Smooth muscle cell (in vitro differentiated cells): Measurements from ENCODE around the gene PHACTR2. TPM values are rescaled to one million over a fixed set of nuclear protein-coding genes. Genes with fewer than 3 reads are reported as not detected.
"Not testable (repeated sequence)": the region's sequence is repeated elsewhere in the genome, so short reads cannot be mapped to it uniquely, and the experiment has no call there.

Experiments used
- DNase-seq: peaks from one replicate; lab custom pipeline; 2025; ENCODE audit not compliant: unreplicated experiment; lab: John Stamatoyannopoulos, UW
- H2AFZ ChIP-seq: fragments of 200-600 bp; sonication (generic); 2 replicates; pipeline ENCODE4 v1.6.0; 2016; ENCODE audit warnings: antibody characterized with exemption, low read depth, mild to moderate bottlenecking
- H3F3A ChIP-seq: fragments of 200-600 bp; sonication (generic); 2 replicates; pipeline ENCODE4 v1.6.0; 2017; ENCODE audit warnings: antibody characterized with exemption, low read depth
- H3K27ac ChIP-seq: fragments of 200-600 bp; sonication (generic); 2 replicates; pipeline ENCODE4 v1.5.1; 2016; ENCODE audit warnings: low read depth, mild to moderate bottlenecking
- H3K27me3 ChIP-seq: fragments of 200-600 bp; sonication (generic); 2 replicates; pipeline ENCODE4 v1.6.1; 2016; ENCODE audit warnings: low read depth, mild to moderate bottlenecking
- H3K36me3 ChIP-seq: fragments of 200-600 bp; sonication (generic); 2 replicates; pipeline ENCODE4 v1.5.1; 2016; ENCODE audit warnings: low read depth
- H3K4me1 ChIP-seq: fragments of 200-600 bp; sonication (generic); 2 replicates; pipeline ENCODE4 v1.5.1; 2016; ENCODE audit warnings: low read depth
- H3K4me2 ChIP-seq: fragments of 200-600 bp; sonication (generic); 2 replicates; pipeline ENCODE4 v1.6.0; 2016; ENCODE audit warnings: mild to moderate bottlenecking
- H3K4me3 ChIP-seq: fragments of 200-600 bp; sonication (generic); 2 replicates; pipeline ENCODE4 v1.5.1; 2016; ENCODE audit warnings: mild to moderate bottlenecking
- H3K79me2 ChIP-seq: fragments of 200-600 bp; sonication (generic); 2 replicates; pipeline ENCODE4 v1.6.0; 2016; ENCODE audit warnings: low read depth, mild to moderate bottlenecking
- H3K9ac ChIP-seq: fragments of 200-600 bp; sonication (generic); 2 replicates; pipeline ENCODE4 v1.6.0; 2016; ENCODE audit warnings: low read depth
- H3K9me3 ChIP-seq: fragments of 200-600 bp; sonication (generic); replicated peaks from 2 replicates; pipeline ENCODE4 v1.5.1; 2016; ENCODE audit warnings: low read depth
- H4K20me1 ChIP-seq: fragments of 200-600 bp; sonication (generic); 2 replicates; pipeline ENCODE4 v1.6.0; 2016; ENCODE audit warnings: low read depth
- CTCF ChIP-seq: fragments of 200-600 bp; sonication (generic); IDR thresholded peaks from 2 replicates; pipeline ENCODE4 v1.5.1; 2017; ENCODE audit warnings: borderline replicate concordance, mild to moderate bottlenecking, antibody characterized with exemption; ENCODE audit not compliant: insufficient read depth, poor library complexity, severe bottlenecking
- WGBS: methylation state at CpG from one replicate; pipeline ENCODE4 v1.1.7; 2016; ENCODE audit warnings: low lambda C conversion rate; 5-methylcytosine and 5-hydroxymethylcytosine counted together
- polyA plus RNA-seq: library from polyadenylated mRNA; unstranded; fragments of >200 nt; fragmentation: Nextera tagmentation; extraction: Ambion mirVana; gene quantifications from 2 replicates; pipeline ENCODE4 v1.2.1, GENCODE V29; 2016
- total RNA-seq: library from RNA; depleted of rRNA; stranded (reverse); fragments of >200 nt; gene quantifications from 2 replicates; pipeline ENCODE4 v1.2.3, GENCODE V29; 2014

Gene PHACTR2
- total and polyA plus RNA-seq, 2 experiments from 2014 or later, result 62.7 to 80.4 TPM

- no peak for DNase-seq
- H3K4me1 ChIP-seq, result no peaks in the 10 kb centered on the region
- no peaks in the 10 kb centered on the region for H3F3A ChIP-seq
- no peak for TF ChIP-seq CTCF
- H3K36me3 ChIP-seq, result peaks cover 35% of the 10 kb centered on the region
- H4K20me1 ChIP-seq, result no peaks in the 10 kb centered on the region
- H3K4me2 ChIP-seq, result no peak overlapping the region
- no peaks in the 10 kb centered on the region for H3K27me3 ChIP-seq
- H2AFZ ChIP-seq, result no peak overlapping the region
- no peak overlapping the region for H3K4me3 ChIP-seq
- no peak overlapping the region for H3K27ac ChIP-seq
- no peak overlapping the region for H3K9ac ChIP-seq
- no peaks in the 10 kb centered on the region for H3K9me3 ChIP-seq
- H3K79me2 ChIP-seq, result no peaks in the 10 kb centered on the region
Measured at GRCh38 chr6:143784316-143784715, 106.6 kb downstream of the PHACTR2 start.

- not testable (repeated sequence) for DNase-seq, H3K4me3 ChIP-seq, H3K9me3 ChIP-seq, H3K4me2 ChIP-seq, H3K27me3 ChIP-seq, H3K9ac ChIP-seq, H3F3A ChIP-seq, H3K79me2 ChIP-seq, H4K20me1 ChIP-seq, H3K27ac ChIP-seq, H3K4me1 ChIP-seq, H2AFZ ChIP-seq
- H3K36me3 ChIP-seq, result peaks cover 46% of the 10 kb centered on the region
Measured at GRCh38 chr6:143786371-143786770, 108.6 kb downstream of the PHACTR2 start.

- Histone ChIP-seq H3K27ac (no peak overlapping the region), H3K4me2 (no peak overlapping the region), H3K79me2 (peaks cover 21% of the 10 kb centered on the region), H3K9me3 (peaks cover 3% of the 10 kb centered on the region), H3K4me3 (no peak overlapping the region), H3K36me3 (peaks cover 26% of the 10 kb centered on the region), H3K4me1 (no peaks in the 10 kb centered on the region), H3F3A (no peaks in the 10 kb centered on the region), H3K9ac (no peak overlapping the region), H2AFZ (no peak overlapping the region), H4K20me1 (no peaks in the 10 kb centered on the region), H3K27me3 (no peaks in the 10 kb centered on the region)
- TF ChIP-seq CTCF, result no peak
- no peak for DNase-seq
- WGBS, result 81% methylated on average over 3 of the region's 3 CpGs
Measured at GRCh38 chr6:143792402-143793279, 114.9 kb downstream of the PHACTR2 start.

- no peaks in the 10 kb centered on the region for H4K20me1 ChIP-seq
- no peak for TF ChIP-seq CTCF
- H3K27ac ChIP-seq, result no peak overlapping the region
- no peaks in the 10 kb centered on the region for H3K4me1 ChIP-seq
- no peaks in the 10 kb centered on the region for H3K27me3 ChIP-seq
- H2AFZ ChIP-seq, result no peak overlapping the region
- peaks cover 3% of the 10 kb centered on the region for H3K9me3 ChIP-seq
- no peak for DNase-seq
- H3K4me3 ChIP-seq, result no peak overlapping the region
- H3F3A ChIP-seq, result no peaks in the 10 kb centered on the region
- no peak overlapping the region for H3K4me2 ChIP-seq
- H3K79me2 ChIP-seq, result peaks cover 21% of the 10 kb centered on the region
- H3K9ac ChIP-seq, result no peak overlapping the region
- peaks cover 26% of the 10 kb centered on the region for H3K36me3 ChIP-seq
Measured at GRCh38 chr6:143793280-143793619, 115.5 kb downstream of the PHACTR2 start.

GRCh38 chr6:143796551-143796950, 118.8 kb downstream of the PHACTR2 start:
- WGBS, result 97% methylated on average over 2 of the region's 2 CpGs
- not testable (repeated sequence) for H3K4me2 ChIP-seq, DNase-seq

GRCh38 chr6:143798487-143798886, 120.7 kb downstream of the PHACTR2 start:
- H3K9me3 ChIP-seq, H3K4me2 ChIP-seq, H3K4me1 ChIP-seq, H3K36me3 ChIP-seq, DNase-seq, H3K4me3 ChIP-seq, H3K27ac ChIP-seq, H3K9ac ChIP-seq, H2AFZ ChIP-seq, H4K20me1 ChIP-seq, H3K27me3 ChIP-seq, H3F3A ChIP-seq: not testable (repeated sequence)
- WGBS, result 97% methylated on average over 3 of the region's 3 CpGs
- peaks cover 30% of the 10 kb centered on the region for H3K79me2 ChIP-seq

More at GRCh38 chr6:143796551-143796950, 118.8 kb downstream of the PHACTR2 start:
- not testable (repeated sequence) for H3K4me1 ChIP-seq, H3K4me3 ChIP-seq, H4K20me1 ChIP-seq, H3K27ac ChIP-seq, H2AFZ ChIP-seq, H3K27me3 ChIP-seq, H3F3A ChIP-seq, H3K9ac ChIP-seq, H3K9me3 ChIP-seq
- peaks cover 36% of the 10 kb centered on the region for H3K79me2 ChIP-seq
- H3K36me3 ChIP-seq, result peaks cover 14% of the 10 kb centered on the region
